GM19455 (cell line): ENCODE results near the gene PPP2R5C.

Source experiments
- ATAC-seq: cut with Tn5 transposase; IDR thresholded peaks from one replicate; pipeline ENCODE4 v1.9.1; 2021; ENCODE audit not compliant: unreplicated experiment

PPP2R5C gene

DNA sequence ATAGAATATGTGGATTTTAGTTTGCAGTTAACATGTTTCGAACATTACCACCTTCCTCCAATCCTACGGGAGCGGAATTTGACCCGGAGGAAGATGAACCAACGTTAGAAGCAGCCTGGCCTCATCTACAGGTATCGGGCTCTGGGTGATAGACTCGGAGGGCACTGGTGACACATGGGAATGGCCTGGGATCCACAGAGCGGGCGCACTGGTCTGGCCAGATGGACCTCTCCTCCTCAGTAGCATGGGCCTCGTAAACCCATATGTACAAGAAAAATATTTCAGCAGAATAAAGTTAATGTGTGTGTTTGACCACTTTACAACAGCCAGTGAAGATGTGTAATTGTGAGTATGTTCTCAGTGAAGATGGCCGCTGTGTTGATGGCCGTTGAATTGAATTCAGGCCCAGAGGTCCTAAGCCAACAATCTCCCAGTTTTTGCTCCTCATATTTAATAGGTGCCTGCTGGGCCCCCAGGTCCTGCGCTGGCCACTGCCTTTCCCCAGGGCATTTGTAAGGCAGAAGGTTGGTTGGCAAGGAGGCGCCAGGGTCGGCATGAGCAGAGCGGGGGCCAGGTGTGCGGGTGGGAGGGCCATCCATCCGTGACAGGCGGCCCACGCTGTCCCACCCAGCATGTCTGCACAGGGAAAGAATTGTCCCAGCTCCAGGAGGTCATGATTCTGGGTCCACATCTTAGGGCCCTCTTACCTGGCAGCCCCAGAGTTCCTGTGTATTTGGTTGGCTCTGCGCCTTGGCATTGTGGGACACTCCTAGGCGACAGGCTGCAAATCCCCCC is 120.8 kb downstream of the PPP2R5C start:
- ATAC-seq: no peak

- no peak for ATAC-seq
Observed at GRCh38 chr14:101884089-101884933, 122.8 kb downstream of the PPP2R5C start.

DNA sequence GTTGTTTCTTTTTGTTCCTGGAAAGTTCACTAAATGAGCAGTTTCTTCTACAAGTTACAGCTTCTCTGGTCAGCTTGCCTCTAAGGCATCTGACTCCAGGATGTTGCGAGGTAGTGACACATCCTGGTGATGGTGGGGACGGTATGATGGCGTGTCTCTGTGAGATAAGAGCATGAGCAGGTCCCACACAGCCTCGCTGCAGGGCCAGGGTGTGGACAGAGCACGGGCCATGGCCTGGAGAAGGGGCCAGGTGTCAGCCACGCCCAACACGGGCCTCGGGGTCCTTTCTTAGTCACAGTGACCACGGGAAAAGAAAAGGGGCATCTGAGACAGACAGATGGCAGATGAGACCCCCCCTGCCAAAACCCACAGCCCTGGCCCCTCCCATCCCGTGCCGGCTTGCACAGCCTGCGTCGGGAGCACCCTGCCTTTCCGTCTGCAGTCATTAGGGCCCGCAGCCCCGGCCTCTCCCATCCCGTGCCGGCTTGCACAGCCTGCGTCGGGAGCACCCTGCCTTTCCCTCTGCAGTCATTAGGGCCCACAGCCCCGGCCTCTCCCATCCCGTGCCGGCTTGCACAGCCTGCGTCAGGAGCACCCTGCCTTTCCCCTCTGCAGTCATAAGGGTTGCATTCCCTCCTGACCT is 123.5 kb downstream of the PPP2R5C start:
- ATAC-seq: no peak

- ATAC-seq: no peak
Observed at GRCh38 chr14:101887219-101887618, 125.7 kb downstream of the PPP2R5C start.

GRCh38 chr14:101888182-101888581 is 126.7 kb downstream of the PPP2R5C start:
- no peak for ATAC-seq

DNA sequence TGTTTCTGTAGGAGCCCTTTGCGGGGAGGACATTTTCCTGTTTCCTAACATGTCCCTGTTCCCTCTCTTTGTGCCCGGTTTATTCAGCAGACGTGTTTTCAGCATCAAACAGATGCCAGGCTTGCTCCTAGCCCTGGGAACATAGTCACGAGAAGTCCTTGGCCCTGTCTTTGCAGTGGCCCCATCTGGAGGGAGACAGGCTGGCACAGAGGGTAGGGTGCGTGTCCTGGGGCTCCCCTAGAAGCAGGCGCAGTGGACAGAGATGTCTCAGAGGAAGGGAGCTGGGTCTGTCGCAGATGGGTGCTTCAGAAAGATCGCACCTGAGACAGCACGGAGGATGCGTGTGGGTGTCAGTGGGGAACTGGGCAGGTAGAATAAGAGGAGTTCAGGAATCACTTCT is 127.9 kb downstream of the PPP2R5C start:
- ATAC-seq: no peak

- no peak for ATAC-seq
Observed at GRCh38 chr14:101889898-101890297, 128.4 kb downstream of the PPP2R5C start.

DNA sequence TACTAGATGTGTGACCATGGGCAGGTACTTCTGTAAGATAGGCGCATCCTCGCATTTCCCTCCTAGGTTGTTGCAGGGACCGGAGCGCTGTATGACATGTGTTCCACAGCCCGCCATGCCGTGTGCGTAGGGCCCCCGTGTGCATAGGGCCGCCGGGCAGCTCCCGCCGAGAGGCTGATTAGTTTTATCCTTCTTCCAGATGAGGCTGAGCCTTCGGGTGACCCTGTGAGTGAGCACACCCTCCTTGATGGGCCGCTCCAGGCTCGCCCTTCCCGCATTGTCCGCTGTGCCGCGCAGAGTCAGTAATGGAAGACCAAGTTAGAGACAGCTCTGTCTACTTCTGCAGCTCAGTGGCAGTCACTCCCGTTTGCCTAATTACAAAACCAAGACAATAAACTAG is 130.0 kb downstream of the PPP2R5C start:
- ATAC-seq: no peak

- ATAC-seq: no peak
Observed at GRCh38 chr14:101893759-101894158, 132.2 kb downstream of the PPP2R5C start.

- no peak for ATAC-seq
Observed at GRCh38 chr14:101894365-101895081, 133.0 kb downstream of the PPP2R5C start.

DNA sequence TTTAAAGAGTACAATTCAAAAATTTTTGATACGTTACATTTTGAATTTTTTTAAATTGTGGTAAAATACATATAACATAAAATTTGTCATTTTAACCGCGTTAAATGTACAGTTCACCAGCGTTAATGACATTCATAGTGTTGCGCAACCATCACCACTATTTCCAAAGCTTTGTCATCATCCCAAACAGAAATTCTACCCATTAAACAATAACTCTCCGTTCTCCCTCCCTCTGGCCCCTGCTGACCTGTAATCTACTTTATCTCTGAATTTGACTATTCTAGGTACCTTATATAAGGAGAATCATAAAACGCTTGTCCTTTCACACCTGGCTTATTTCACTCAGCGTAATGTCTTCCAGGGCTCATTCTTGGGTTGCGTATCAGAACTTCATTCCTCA is 133.7 kb downstream of the PPP2R5C start:
- ATAC-seq: no peak

DNA sequence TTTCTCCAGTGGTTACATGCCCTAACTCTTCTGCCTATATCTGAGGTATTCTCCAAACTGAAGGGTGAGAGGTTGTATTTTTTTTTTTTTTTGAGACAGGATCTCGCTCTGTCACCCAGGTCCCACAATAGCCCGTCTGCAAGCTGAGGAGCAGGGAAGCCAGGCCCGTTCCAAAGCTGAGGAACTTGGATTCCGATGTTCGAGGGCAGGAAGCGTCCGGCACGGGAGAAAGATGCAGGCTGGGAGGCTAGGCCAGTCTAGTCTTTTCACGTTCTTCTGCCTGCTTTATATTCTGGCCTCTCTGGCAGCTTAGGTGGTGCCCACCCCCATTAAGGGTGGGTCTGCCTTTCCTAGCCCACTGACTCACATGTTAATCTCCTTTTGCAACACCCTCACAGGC is 135.8 kb downstream of the PPP2R5C start:
- ATAC-seq: no peak

DNA sequence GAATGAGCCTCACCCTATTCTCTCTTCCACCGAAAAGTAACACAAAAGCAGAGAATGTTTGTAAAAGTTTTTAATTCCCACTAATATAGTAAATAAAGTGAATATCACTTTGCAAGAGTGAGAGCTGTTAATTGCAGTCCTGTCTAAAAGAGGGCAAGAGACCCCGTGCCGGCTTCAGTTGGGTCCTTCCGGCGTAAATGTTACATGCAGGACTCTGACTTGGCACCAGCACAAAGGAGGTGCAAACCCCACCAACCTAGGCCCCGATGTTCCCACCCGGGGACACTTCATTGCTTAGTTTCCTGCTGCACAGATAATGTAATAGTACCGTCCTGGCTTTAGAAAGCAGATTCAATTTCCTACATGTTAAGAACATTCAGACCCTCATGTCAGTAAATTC is 136.9 kb downstream of the PPP2R5C start:
- no peak for ATAC-seq

DNA sequence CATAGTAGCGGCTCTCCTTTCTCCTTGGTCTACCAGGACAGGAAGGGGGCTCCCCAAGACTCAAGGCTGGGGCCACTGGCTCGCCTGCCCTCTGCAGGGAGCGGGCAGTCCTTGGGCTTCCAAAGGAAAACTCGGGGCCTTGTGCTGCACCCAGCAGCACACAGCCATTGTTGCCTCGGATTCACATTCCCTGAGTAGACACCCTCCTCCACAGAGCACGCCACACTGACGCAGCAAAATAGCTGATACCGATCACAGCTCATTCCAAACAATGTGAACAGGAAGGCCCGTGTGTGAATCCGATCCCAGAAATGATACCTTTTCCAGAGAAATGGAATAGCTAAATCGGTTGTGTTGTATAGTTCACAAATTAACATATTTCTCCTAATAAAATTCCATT is 137.8 kb downstream of the PPP2R5C start:
- ATAC-seq: no peak

DNA sequence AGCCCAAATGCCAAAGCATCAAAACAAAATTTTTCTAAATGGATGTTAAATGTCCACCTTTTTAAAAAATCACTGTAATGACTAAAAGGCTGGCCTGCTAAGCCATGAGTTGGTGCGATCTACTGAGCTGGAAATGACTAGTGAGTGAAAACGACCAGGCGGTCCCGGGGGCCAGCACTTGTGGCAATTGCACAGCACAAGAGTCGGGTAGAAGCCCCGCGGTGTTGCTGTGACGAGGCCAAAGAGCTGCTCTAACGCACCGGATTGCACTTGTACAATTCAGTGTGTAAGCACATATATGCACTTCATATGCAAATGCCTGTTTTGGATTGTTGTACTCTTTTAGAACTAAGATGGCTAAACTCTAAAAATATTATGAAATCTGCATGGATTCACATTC is 138.7 kb downstream of the PPP2R5C start:
- ATAC-seq: no peak

GRCh38 chr14:101903111-101903561 is 141.6 kb downstream of the PPP2R5C start:
- ATAC-seq: no peak

- ATAC-seq: no peak
Observed at GRCh38 chr14:101905614-101906013, 144.1 kb downstream of the PPP2R5C start.

- ATAC-seq: no peak
Observed at GRCh38 chr14:101906645-101907044, 145.1 kb downstream of the PPP2R5C start.

DNA sequence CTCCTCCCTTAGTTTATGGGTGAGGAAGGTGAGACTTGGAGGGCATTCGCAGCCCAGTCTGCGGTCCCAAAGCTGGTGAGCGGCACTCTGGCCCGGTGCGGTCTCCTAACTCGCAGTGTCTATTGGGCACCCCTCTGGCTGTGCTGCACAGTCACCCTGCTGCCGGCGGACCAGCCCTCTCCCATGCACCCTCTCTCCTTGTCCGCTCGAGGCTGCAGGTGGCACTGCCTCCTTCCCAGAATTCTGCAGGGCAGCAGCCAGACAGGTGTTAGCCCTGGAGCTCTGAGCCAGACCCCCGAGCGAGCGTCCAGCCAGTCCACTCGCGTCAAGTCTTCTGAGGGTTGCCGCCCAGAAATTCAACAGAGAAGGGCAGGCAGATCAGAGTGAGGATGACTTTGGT is 146.1 kb downstream of the PPP2R5C start:
- no peak for ATAC-seq

GRCh38 chr14:101908795-101909194 is 147.3 kb downstream of the PPP2R5C start:
- no peak for ATAC-seq
